Stimulated activated CD8-positive, alpha-beta memory T cell treated with anti-CD3 and anti-CD28 coated beads, Interleukin-2, amount 100 ng/mL, for 1 hour (primary cell): ENCODE data around the gene HIGD2A.

Experiments used
- DNase-seq, 2 donors: peaks; one replicate each; pipeline ENCODE4 v3.0.0-alpha.2; 2020; ENCODE audit warnings: low read depth in 2 of 2

Gene HIGD2A

DNA sequence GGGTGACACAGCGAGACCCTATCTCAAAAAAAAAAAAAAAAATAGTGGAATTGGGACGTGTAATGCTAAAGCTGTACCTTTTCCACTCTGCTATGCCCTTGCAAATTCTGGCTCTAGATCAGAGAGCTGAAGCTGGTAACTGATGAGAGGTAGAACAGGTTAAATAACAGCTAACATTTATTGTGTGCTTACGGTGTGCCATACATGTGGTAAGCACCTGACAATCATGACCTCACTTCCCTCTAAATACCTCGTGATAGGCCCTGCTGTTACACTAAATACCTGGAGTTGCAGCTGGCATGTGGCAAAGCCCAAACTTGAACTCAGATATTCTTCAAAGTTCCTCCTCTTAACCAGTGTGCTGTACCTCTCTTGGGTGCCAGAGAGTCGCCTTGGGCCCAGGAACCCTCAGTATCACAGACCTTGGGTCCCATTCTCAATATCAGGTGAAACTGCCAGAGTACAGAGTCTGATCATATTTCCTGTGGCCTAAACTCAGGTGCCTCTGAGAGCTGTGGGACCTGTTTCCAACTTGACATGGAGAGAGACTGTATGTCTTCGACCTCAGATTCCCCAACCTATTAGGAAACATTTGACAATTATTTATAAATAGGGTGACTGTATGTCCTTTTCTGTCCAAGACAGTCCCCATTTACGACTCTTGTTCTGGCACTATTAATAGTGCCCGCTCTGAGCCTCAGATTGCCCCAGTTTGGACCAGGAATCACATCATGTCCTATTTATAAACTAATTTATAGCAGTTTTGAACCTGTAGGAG is 18.4 kb upstream of the HIGD2A start:
- no peak for DNase-seq

- DNase-seq = no peak
Measured at GRCh38 chr5:176371621-176372539, 16.7 kb upstream of the HIGD2A start.

DNA sequence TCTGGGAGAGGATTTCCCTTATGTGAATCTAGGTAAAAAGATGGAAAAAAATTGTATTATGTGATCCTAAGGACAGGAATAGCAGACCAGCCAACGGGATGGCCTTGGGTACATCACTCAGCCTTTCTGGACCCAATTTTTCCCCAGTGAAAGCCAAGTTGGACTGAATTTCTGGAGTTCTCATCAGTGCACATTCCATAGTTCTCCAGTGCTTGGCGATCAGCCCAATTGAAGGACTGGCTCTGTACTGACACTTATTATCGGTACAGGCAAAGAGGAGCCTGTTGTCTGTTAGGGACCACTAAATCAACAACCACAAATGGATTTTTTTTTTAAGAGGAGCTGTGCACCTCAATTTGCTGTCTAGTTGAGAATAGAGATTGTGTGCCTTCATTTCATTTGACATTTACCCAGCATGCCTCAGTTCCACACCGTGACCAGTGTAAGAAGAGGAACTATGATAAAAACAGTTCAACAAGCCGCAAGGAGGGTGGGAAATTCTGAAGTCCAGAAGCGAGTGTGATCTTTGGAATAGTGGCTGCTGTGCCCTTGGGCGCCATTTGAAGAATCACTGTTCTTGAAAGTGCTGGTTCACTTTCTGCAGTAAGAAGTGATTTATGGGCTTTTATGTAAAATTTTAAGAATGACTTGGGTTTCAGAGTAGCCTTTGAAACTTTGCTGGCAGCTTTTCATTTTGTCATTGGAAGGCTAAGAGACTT is 15.3 kb upstream of the HIGD2A start:
- no peak for DNase-seq

- no peak for DNase-seq
Measured at GRCh38 chr5:176379881-176380280, 8.7 kb upstream of the HIGD2A start.

GRCh38 chr5:176381423-176381822 is 7.1 kb upstream of the HIGD2A start:
- no peak for DNase-seq

DNA sequence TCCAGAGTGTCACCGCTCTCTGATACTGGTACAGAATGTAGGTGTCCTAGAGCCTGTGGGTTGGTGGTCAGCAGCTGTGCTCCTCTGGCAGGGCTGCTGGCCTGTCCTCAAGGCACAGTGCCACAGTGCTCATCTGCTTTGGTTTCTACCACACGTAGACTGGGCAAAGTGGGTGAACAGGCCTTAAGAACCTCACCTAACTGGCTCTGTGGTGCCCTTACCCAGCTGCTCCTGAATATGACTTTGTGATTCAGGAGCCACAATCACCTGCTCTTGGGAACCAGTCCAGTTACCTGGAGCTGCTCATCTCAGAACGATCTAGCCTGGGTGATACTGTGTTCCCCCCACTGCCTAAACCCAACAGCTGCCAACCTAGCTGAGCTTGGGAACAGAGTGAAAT is 6.6 kb upstream of the HIGD2A start:
- no peak for DNase-seq

DNA sequence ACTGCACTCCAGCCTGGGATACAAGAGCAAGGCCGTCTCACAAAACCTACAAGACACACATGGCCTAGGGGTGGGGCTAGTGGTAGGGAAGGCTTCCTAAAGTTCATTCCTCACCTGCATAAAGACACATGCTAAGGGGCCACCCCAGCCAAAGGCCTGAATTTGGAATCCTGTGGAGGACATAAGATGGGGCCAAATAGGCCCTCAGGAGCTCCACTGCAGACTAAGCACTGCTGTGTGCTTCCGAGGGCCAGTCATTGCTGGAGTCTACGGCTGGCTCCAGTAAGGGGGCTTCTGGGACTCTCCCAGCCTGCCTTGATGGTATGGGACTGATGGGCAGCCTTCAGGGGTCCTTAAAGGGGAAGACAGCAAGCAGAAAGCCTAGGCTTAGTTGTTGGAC is 5.8 kb upstream of the HIGD2A start:
- no peak for DNase-seq

- no peak for DNase-seq
Measured at GRCh38 chr5:176383248-176383905, 5.2 kb upstream of the HIGD2A start.

GRCh38 chr5:176383961-176384360 is 4.6 kb upstream of the HIGD2A start:
- no peak for DNase-seq

DNA sequence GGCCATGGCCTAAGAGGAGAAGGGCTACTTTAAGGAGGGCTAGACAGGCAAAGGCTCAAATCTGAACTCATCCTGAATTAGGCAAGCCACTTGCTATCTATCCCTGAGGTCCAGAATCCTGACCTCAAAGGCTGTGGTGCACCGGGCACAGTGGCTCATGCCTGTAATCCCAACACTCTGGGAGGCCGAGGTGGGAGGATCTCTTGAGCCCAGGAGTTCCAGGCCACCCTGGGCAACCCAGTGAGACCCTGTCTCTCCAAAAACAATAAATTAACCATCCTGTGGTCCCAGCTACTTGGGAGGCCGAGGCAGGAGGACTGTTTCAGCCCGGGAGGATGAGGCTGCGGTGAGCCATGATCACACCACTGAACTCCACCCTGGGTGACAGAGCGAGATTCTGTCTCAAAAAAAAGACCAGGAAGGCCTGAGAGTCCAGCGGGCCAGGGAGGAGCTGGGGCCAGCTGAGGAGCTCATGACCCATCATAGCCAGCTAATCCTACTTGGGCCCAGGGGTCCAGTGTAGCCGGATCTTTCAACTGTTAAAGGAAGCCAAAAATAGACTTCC is 4.1 kb upstream of the HIGD2A start:
- no peak for DNase-seq

- no peak for DNase-seq
Measured at GRCh38 chr5:176384991-176385390, 3.6 kb upstream of the HIGD2A start.

GRCh38 chr5:176386491-176386890 is 2.1 kb upstream of the HIGD2A start:
- no peak for DNase-seq

DNA sequence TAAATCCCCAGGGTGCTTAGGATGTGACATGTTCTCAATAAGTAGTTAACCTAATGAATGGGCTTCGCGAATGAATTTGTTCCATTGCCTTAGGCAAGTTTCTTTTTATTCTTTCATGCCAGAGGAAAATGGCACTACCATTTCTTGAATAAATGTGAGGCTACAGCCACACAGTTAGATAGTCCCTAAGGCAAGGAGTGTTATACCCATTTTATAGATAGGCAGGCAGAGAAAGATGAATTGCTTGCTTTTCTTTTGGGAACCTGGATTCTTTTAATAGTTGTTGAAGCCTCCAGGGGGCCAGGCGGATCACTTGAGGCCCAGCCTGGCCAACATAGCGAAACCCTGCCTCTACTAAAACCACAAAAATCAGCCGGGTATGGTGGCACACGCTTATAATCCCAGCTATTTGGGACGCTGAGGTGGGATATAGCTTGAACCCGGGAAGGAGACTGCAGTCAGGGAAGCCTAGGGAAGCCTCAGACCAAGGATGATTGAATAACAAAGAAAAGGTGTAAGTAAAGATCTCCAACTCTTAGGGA is 1.1 kb upstream of the HIGD2A start:
- no peak for DNase-seq

DNA sequence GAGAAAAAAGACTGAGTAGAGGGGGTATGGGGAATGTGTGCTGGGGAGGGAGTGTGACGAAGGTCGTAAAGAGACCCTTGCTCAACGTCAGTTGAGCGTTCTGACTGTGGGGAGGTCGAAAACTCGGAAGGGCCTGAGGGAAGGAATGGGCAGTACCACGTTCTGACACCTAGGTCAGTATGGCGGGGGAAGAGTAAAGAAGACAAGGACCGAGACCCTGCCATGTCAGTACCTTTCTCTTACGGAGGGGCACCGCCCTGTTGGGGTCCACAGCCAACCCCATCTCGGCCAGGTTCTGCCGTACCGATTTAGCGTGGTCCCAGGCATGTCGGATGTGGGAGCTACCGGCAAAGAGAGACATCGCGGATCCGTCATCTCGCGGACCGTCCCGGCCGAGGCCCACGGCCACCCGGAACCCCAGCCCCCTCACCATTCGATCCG is 528 bp upstream of the HIGD2A start:
- no peak for DNase-seq

DNA sequence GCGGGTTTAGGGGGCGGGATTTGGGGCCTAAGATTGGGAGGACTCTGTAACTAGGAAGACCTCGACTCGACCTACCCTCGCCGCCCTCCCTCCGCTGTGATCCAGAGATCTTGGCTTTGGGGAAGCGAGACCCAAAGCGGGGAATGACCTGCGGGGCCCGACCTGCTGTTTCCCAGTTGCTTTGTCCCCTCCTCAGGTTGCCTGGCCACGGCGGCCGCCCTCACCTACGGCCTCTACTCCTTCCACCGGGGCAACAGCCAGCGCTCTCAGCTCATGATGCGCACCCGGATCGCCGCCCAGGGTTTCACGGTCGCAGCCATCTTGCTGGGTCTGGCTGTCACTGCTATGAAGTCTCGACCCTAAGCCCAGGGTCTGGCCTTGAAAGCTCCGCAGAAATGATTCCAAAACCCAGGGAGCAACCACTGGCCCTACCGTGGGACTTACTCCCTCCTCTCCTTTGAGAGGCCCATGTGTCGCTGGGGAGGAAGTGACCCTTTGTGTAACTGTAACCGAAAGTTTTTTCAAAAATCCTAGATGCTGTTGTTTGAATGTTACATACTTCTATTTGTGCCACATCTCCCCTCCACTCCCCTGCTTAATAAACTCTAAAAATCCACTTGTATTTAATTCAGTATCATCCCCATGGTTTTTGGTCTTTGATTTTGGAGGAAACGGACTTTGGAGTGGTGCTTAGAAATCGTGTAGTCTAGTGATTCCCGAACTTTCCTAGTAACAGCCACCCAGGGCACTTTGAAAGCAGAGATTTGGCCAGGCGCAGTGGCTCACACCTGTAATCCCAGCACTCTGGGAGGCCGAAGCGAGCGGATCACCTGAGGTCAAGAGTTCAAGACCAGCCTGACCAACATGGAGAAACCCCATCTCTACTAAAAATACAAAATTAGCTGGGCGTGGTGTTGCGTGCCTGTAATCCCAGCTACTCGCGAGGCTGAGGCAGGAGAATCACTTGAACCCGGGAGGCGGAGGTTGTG is 878 bp downstream of the HIGD2A start:
- DNase-seq = no peak

DNA sequence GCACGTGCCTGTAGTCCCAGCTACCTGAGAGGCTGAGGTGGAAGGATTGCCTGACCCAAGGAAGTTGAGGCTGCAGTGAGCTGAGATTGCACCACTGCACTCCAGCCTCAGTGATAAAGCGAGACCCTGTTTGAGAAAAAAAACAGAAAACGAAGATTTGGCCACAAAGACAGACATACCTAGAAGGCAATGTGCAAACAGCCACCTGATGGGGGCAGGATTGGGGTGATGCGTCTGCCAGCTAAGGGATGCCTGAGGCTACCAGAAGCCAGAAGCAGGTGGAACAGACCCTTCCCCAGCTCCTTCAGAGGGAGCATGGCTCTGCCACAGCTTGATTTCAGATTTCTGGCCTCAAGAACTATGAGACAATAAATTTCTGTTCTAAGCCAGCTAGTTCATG is 2.9 kb downstream of the HIGD2A start:
- no peak for DNase-seq

DNA sequence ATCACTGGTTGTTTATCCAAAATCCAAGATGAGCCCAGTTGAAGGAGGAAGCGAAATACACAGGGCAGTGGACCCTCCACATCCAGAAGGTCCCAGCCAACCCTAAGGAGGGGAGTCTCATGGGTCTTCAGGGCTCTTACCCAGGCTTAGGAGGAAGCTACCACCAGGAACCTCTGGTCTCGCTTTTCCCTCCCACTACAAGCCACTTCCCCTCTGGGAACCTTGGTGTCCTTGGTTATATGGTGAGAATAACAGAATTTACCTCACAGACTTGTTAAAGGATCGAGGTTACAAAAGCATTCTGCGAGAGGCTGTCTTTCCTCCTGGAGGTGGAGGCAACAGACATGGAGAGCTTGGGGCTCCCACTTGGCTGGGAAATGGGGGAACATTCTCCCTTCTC is 3.4 kb downstream of the HIGD2A start:
- DNase-seq = no peak

GRCh38 chr5:176392526-176392925 is 4.0 kb downstream of the HIGD2A start:
- no peak for DNase-seq

GRCh38 chr5:176394096-176394495 is 5.5 kb downstream of the HIGD2A start:
- DNase-seq = no peak
